Mucosa of descending colon (tissue), 3 donors: Measurements from ENCODE around the gene IRGQ. TPM values are rescaled to one million over a fixed set of nuclear protein-coding genes. Genes with fewer than 3 reads are reported as not detected.

Experiments used
- ATAC-seq: fragments of 200-7000 bp; cut with Tn5 transposase; one replicate; pipeline ENCODE4 v1.9.1; 2020; ENCODE audit warnings: mild to moderate bottlenecking, moderate library complexity
- DNase-seq, 3 donors: peaks; one replicate each; pipeline ENCODE4 v3.0.0-alpha.2; 2020
- H3K36me3 ChIP-seq: fragments of 200-600 bp; one replicate; pipeline ENCODE4 v1.8.0; 2021; ENCODE audit warnings: low read depth, mild to moderate bottlenecking
- H3K4me1 ChIP-seq: fragments of 200-600 bp; one replicate; pipeline ENCODE4 v1.8.0; 2021; ENCODE audit warnings: low read depth, mild to moderate bottlenecking
- H3K4me3 ChIP-seq: fragments of 200-600 bp; one replicate; pipeline ENCODE4 v1.8.0; 2021; ENCODE audit warnings: mild to moderate bottlenecking
- H3K9me3 ChIP-seq: fragments of 200-600 bp; one replicate; pipeline ENCODE4 v1.8.0; 2021; ENCODE audit warnings: mild to moderate bottlenecking
- CTCF ChIP-seq: fragments of 200-600 bp; IDR thresholded peaks from one replicate; pipeline ENCODE4 v1.8.0; 2022; ENCODE audit warnings: antibody characterized with exemption, mild to moderate bottlenecking
- intact Hi-C, 2 donors: fragments of 100-400 bp; cut with DNase I in 1 of 2; cut with micrococcal nuclease in 1 of 2; formaldehyde crosslinking; loops; one replicate each; pipeline versions ENCODE4 v1.11.0 to v1.11.1; 2022; cut with DNase I, micrococcal nuclease
- long read RNA-seq, 2 donors: library from polyadenylated mRNA; unstranded; transcript quantifications; one replicate each; pipeline ENCODE4 v2.0.0, GENCODE V29; 2019 to 2021
- total RNA-seq, 3 donors: library from RNA; stranded (reverse); fragmentation: NEBNext Ultra II Directional in 2 of 3; extraction: Animal tissue kit (Norgen Biotek cat#: 25700) in 2 of 3; gene quantifications; one replicate each; pipeline versions ENCODE4 v1.2.1 to v1.2.4, GENCODE V29; 2021 to 2023
- donor health status: DM: no; HTN: no; CAD: no; lungs with moderate emphysema.
- donor health status: DM: no; HTN: no; CAD: no.
- donor health status: DM: no; HTN: yes; CAD: no.

The IRGQ gene, protein sequence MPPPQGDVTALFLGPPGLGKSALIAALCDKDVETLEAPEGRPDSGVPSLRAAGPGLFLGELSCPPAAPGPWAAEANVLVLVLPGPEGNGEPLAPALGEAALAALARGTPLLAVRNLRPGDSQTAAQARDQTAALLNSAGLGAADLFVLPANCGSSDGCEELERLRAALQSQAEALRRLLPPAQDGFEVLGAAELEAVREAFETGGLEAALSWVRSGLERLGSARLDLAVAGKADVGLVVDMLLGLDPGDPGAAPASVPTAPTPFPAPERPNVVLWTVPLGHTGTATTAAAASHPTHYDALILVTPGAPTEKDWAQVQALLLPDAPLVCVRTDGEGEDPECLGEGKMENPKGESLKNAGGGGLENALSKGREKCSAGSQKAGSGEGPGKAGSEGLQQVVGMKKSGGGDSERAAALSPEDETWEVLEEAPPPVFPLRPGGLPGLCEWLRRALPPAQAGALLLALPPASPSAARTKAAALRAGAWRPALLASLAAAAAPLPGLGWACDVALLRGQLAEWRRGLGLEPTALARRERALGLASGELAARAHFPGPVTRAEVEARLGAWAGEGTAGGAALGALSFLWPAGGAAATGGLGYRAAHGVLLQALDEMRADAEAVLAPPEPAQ
- 10 to 100 TPM; 18.9 to 29.4 (median 21.9) TPM for total RNA-seq
- long read RNA-seq, donor 1, full-length matches to known transcripts = 12 of 13 reads
- long read RNA-seq, donor 1, partial matches to known transcripts = 0 of 13 reads
- long read RNA-seq, donor 1, other reads (novel, unspliced or antisense) = 1 of 13 reads
- long read RNA-seq, donor 2 = 0 reads

GRCh38 chr19:43595999-43596841 is at the start of gene IRGQ, which contains the start of gene ZNF576:
IRGQ (minus strand) TSS chr19:43596134; CDS start chr19:43595338, 796 bp downstream.
ZNF576 (plus strand) TSS chr19:43596595; CDS start chr19:43597109, 514 bp downstream.
- peak within 1 kb of the TSS; percentile 29 for H3K4me3 ChIP-seq
- peak; percentile 22 for TF ChIP-seq CTCF
- DNase-seq = peak; percentile 100
- ATAC-seq = peak; percentile 92
- intact Hi-C loops = loop anchor here in 1 of 2 donors (2.0 kb wide), 1 partner anchor 61 kb away; no protein-coding TSS in a partner anchor
- H3K9me3 ChIP-seq = no peaks in the 10 kb centered on the region
- H3K4me1 ChIP-seq = peaks cover 36% of the 10 kb centered on the region
- no peaks in the 10 kb centered on the region for H3K36me3 ChIP-seq

DNA sequence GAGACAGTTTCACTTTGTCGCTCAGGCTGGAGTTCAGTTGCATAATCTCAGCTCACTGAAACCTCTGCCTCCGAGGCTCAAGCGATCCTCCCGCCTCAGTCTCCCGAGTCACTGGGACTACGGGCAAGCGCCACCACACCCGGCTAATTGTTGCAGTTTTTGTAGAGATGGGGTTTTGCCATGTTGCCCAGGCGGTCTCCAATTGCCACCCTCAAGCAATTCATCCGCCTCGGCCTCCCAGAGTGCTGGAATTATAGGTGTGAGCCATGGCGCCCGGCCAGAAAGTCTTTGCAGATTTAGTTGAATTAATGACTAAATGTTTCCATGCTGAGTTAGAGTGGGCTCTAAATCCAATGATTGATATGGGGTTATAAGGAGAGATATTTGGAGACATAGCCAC is 48.2 kb upstream of the IRGQ start:
- no peaks in the 10 kb centered on the region for H3K36me3 ChIP-seq
- ATAC-seq (no peak), DNase-seq (no peak)
- H3K4me1 ChIP-seq = peaks cover 6% of the 10 kb centered on the region
- TF ChIP-seq CTCF = no peak
- intact Hi-C loops = no loop called here
- no peak overlapping the region for H3K4me3 ChIP-seq
- H3K9me3 ChIP-seq = no peaks in the 10 kb centered on the region

GRCh38 chr19:43643326-43643725 is 47.4 kb upstream of the IRGQ start:
- Histone ChIP-seq H3K36me3 (no peaks in the 10 kb centered on the region), H3K4me1 (peaks cover 6% of the 10 kb centered on the region), H3K4me3 (no peak overlapping the region), H3K9me3 (no peaks in the 10 kb centered on the region)
- intact Hi-C loops = no loop called here
- TF ChIP-seq CTCF = no peak
- ATAC-seq (no peak), DNase-seq (no peak)

GRCh38 chr19:43642531-43642930 is 46.6 kb upstream of the IRGQ start:
- Histone ChIP-seq H3K4me1 (peaks cover 6% of the 10 kb centered on the region), H3K4me3 (no peak overlapping the region), H3K9me3 (no peaks in the 10 kb centered on the region), H3K36me3 (no peaks in the 10 kb centered on the region)
- intact Hi-C loops = no loop called here
- ATAC-seq (no peak), DNase-seq (no peak)
- TF ChIP-seq CTCF = no peak

GRCh38 chr19:43641333-43641732 is 45.4 kb upstream of the IRGQ start:
- peaks cover 6% of the 10 kb centered on the region for H3K4me1 ChIP-seq
- TF ChIP-seq CTCF = no peak
- H3K9me3 ChIP-seq = no peaks in the 10 kb centered on the region
- intact Hi-C loops = no loop called here
- DNase-seq = no peak
- no peak overlapping the region for H3K4me3 ChIP-seq
- no peak for ATAC-seq
- H3K36me3 ChIP-seq = no peaks in the 10 kb centered on the region
